WERI-Rb-1 (cell line): ENCODE data around the gene GGT5.
"Not testable (repeated sequence)": the region's sequence is repeated elsewhere in the genome, so short reads cannot be mapped to it uniquely, and the experiment has no call there.

Experiments used
- DNase-seq: peaks from one replicate; pipeline ENCODE4 v3.0.0-alpha.2; 2020
- H3K27ac ChIP-seq: fragments of 250-450 bp; sonication (Bioruptor Pico); 2 replicates; pipeline ENCODE4 v1.5.1; 2020; ENCODE audit warnings: mild to moderate bottlenecking, moderate library complexity
- H3K27me3 ChIP-seq: fragments of 250-450 bp; sonication (Bioruptor Pico); 2 replicates; pipeline ENCODE4 v1.5.1; 2021; ENCODE audit warnings: mild to moderate bottlenecking, low read depth, moderate library complexity; ENCODE audit not compliant: insufficient read depth, severe bottlenecking
- H3K36me3 ChIP-seq: fragments of 250-450 bp; sonication (Bioruptor Pico); 2 replicates; pipeline ENCODE4 v1.5.1; 2020; ENCODE audit warnings: mild to moderate bottlenecking, moderate library complexity
- H3K4me3 ChIP-seq: 2 replicates; pipeline ENCODE4 v1.5.1; 2011; ENCODE audit warnings: low read depth, mild to moderate bottlenecking, control low read depth, low read length
- H3K9me3 ChIP-seq: fragments of 250-450 bp; sonication (Bioruptor Pico); 2 replicates; pipeline ENCODE4 v1.5.1; 2021; ENCODE audit warnings: mild to moderate bottlenecking, moderate library complexity; ENCODE audit not compliant: severe bottlenecking
- TF ChIP-seq, protein P1 (sequence below): IDR thresholded peaks from 2 replicates; pipeline ENCODE4 v1.5.1; 2011; ENCODE audit warnings: low read depth, mild to moderate bottlenecking, control low read depth, inconsistent platforms, low read length

The GGT5 gene

DNA sequence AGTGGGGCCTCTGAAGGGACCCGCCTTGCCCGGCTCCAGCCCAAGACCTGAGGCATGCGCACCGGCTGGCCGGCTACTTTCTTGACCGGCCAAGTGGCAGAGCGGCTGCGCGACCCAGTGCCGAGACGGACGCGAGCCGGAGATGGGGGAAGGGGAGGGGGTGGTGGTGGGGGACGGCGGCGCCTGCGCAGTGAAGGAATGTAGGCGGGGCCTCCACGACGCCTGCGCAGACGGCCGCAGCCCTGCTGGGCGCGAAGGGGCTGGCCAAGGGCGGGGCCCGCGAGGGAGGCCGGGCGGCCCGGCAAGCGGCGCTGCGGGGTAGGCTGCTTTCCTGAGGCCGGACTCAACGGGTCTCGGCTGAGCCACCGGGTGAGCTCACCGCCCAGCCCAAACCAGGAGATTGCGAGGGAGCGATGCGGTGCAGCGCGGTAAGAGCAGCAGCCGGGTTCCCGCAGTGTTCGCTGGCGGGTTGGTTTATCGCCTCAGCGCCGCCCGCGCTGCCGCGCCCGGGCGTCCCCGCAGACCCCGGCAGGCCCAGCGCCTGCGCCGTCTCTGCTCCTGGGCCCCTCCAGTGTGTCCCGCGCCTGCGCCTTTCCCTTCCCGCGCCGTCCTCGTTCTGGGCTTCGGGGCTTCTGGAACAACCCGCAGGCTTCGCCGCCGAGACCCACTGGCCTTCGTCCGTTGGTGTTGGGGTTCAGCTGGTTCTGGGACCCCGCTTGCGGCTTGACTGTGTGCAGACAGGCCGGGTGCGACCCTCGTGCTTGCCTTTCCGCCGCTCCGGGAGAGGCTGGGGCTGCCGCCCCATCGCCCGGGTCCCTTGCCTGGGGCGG, 25.9 kb upstream of the GGT5 start, which contains the start of gene SPECC1L:
Gene SPECC1L (plus strand): TSS at position 276 of the 830 bp plus-strand sequence. CDS start 31,401 bp downstream, outside the sequence.
- TF ChIP-seq, protein P1, sequence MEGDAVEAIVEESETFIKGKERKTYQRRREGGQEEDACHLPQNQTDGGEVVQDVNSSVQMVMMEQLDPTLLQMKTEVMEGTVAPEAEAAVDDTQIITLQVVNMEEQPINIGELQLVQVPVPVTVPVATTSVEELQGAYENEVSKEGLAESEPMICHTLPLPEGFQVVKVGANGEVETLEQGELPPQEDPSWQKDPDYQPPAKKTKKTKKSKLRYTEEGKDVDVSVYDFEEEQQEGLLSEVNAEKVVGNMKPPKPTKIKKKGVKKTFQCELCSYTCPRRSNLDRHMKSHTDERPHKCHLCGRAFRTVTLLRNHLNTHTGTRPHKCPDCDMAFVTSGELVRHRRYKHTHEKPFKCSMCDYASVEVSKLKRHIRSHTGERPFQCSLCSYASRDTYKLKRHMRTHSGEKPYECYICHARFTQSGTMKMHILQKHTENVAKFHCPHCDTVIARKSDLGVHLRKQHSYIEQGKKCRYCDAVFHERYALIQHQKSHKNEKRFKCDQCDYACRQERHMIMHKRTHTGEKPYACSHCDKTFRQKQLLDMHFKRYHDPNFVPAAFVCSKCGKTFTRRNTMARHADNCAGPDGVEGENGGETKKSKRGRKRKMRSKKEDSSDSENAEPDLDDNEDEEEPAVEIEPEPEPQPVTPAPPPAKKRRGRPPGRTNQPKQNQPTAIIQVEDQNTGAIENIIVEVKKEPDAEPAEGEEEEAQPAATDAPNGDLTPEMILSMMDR = peak; percentile 17; the same call in 1 of the 2 replicates
- DNase-seq = peak; percentile 93
- Histone ChIP-seq H3K9me3 (no peaks in the 10 kb centered on the region), H3K27ac (peak within 1 kb of the TSS; percentile 97), H3K36me3 (no peaks in the 10 kb centered on the region), H3K27me3 (no peaks in the 10 kb centered on the region), H3K4me3 (peak within 1 kb of the TSS; percentile 98)

DNA sequence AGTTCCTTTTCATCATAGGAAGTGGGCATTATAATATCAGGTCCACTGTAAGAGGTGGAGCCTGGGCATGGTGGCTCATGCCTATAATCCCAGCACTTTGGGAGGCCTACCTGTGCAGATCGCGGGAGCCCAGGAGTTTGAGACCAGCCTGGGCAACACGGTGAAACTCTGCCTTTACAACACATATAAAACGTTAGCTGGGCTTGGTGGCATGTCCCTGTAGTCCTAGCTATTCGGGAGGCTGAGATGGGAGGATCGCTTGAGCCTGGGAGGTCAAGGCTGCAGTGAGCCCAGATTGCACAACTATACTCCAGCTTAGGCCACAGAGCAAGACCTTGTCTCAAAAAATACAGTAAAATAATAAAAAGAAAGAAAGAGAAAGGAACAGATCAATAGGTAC, 21.6 kb upstream of the GGT5 start:
- not testable (repeated sequence) for H3K4me3 ChIP-seq, H3K36me3 ChIP-seq, H3K27ac ChIP-seq, DNase-seq, H3K9me3 ChIP-seq, H3K27me3 ChIP-seq

DNA sequence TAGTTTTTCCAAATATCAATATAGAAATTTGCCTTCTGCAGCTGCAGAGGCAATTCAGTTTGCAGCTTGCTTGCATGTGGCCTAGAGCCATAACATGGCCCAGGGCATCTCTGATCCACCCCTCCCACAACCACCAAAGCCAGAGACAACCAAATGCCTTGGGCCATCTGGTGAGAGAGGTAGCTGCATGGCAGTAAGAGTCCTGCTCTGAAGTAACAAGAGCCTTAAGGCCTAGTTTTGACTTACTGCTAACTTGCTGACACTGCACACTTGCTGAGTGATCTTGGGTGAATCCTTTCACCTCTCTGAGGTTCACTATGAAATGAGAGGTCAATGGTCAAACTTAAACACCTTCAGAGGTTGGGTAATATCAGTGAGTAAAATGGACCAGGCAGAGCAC, 20.9 kb upstream of the GGT5 start:
- Histone ChIP-seq H3K27me3 (no peaks in the 10 kb centered on the region), H3K9me3 (no peaks in the 10 kb centered on the region), H3K27ac (no peak overlapping the region), H3K36me3 (no peaks in the 10 kb centered on the region), H3K4me3 (no peak overlapping the region)
- no peak for DNase-seq
- TF ChIP-seq, protein P1 = no peak

DNA sequence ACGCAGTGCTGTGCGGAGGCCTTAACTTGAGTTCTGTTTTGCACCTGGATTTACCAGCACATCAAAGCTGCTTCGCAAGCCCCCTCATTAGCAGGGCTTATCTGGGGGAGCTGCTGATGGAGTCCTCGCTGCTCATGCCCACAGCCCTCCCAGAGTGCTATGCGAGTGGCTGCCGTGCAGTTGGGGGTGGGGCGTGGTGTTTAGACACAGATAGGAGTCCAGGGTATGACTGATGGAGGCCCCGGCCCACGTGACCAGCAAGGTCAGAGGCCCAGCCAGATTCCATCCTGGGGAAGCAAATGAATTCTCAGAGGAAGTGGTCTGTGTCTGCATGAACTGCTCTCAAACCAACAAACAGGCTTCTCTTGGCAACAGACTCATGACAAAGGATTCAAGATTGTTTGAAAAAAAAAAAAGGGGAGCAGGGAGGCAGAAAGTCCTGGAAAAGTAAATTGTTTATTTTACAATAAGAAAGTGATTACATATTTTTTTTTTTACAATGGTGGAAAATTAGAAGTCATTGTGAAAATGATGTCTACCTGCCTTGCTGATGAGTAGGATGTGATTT, 19.5 kb upstream of the GGT5 start:
- H3K27me3 ChIP-seq, H3K27ac ChIP-seq, DNase-seq, H3K9me3 ChIP-seq, H3K4me3 ChIP-seq, H3K36me3 ChIP-seq: not testable (repeated sequence)

DNA sequence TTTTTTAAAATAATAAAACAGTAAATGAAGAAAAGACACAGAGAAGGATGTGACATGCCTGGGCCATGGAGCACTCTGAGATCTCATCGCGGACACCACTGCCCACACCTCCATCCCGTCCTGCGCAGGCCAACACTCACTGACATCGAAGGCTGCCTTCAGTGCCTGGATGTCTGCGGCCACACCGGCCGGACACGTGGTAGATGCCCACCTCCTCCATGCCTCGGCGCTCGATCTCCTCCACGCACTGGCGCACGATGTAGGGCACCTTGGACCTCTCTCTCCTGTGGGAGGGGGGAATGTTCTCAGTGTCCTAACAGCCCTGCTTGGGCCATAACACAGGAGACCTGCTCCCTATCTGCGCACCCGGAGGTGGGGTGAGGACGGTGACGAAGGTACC, 18.6 kb upstream of the GGT5 start:
- H3K9me3 ChIP-seq, H3K27ac ChIP-seq, H3K36me3 ChIP-seq, H3K4me3 ChIP-seq, DNase-seq, H3K27me3 ChIP-seq: not testable (repeated sequence)

DNA sequence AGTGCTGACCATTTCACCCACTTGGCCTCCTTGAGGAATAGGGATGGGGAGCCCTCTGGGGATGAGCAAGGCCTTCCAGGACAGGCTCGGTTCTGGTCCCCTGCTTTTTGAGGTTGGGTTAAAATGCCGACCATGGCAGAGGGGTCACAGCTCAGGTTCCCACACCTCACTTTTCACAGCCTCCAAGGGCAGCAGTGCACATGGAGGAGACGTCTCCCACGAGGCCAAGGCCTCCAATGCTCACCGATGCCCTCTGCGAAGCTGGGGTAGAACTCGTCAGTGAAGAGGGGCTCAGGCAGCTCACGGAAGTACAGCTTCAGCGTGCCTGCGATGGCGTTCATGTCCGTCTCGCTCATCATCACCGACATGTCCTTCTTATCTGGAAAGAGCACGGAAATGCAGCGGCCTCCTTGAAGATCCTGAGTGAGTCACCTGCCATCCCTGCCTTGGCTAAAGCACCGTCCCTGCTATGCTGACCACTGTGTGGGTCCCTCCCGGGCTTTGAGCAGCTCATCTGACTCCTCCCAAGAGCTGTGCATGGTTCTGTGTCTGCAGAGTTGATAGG, 17.4 kb upstream of the GGT5 start:
- H3K9me3 ChIP-seq, H3K4me3 ChIP-seq, H3K27ac ChIP-seq, DNase-seq, H3K27me3 ChIP-seq, H3K36me3 ChIP-seq: not testable (repeated sequence)

DNA sequence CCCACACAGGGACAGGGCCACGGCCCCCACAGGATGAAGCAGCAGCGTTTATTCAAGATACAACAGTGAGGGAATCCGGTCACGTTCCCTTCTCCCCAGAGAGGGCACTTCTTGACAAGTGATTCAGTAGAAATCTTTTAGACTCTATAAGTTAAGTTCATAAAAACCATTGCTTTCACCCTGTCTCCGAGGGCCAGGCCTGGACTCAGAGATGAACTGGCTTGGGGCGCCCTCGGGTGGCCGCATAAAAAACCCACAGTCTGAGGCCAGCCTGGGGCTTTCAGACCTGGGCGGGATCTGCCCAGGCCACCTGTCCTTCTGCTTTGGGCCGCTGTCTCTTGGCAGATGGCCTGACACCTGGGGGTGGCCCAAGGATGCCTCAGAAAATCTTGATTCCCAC, 14.6 kb upstream of the GGT5 start:
- TF ChIP-seq, protein P1 = peak; percentile 28; the same call in 1 of the 2 replicates
- H3K27ac ChIP-seq = peak overlapping the region; percentile 68

DNA sequence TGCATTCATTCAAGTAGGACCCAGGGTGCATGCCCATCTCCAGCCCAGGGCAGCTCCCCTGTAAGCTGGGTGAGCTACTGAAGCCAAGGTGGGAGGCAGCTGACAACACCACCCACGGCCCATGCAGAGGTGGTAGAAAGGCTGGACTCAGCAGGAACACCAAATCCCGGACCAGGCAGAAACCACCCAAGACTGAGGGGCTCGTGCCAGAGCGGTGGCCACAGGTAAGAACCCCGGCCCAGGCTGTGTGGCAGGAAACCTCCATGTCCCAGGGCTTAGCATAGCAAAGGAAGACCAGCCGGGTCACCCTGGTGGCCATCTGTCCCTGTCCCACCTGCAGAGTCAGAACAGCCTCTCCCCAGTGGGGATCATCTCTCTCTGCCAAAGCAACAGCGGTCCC, 11.9 kb upstream of the GGT5 start:
- not testable (repeated sequence) for H3K9me3 ChIP-seq, H3K27me3 ChIP-seq, H3K36me3 ChIP-seq, H3K4me3 ChIP-seq, DNase-seq, H3K27ac ChIP-seq

More for the DNA sequence above, 14.6 kb upstream of the GGT5 start:
- H3K36me3 ChIP-seq, H3K9me3 ChIP-seq, H3K4me3 ChIP-seq, H3K27me3 ChIP-seq: not testable (repeated sequence)
- DNase-seq = peak; percentile 83

DNA sequence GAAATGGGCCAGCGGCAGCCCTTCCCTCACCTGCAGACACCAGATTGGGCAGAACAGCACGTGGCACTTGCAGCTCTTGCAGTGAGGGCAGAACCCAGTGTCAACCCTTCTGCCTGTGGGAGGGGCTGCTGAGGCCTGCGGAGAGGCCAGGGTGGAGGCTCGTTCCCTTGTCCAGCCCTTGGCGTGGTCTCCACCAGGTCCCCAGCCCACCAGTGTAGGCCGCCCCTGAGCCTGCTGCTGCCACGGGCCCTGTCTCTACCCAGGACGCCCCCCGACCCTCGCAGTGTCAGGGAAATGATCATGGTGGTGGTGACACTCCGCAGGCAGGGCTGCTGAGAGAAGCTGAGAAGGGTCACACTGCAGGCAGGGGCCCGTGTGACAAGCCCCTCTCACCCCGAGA, 11.3 kb upstream of the GGT5 start:
- H3K27ac ChIP-seq, H3K9me3 ChIP-seq, DNase-seq, H3K36me3 ChIP-seq, H3K27me3 ChIP-seq, H3K4me3 ChIP-seq: not testable (repeated sequence)

DNA sequence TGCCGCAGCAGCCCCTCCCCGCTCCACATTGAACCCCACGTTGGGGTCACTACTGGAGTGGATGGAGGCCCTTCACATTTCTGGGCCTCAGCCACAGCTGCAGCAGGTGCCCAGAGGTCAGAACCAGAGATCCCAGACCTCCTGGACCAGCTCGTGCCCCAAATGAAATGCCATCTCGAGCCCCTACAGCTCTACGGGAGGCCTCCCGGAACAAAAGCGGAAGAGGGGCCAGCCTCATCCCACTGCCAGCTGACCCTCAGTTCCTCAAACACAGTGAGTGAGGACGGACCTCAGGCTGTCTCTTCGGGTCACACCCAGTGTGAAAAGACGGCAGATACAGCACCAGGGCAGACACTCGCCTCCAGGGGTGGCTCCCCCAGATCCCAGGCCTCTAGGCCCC, 8.2 kb upstream of the GGT5 start:
- not testable (repeated sequence) for H3K4me3 ChIP-seq, DNase-seq, H3K36me3 ChIP-seq, H3K27me3 ChIP-seq, H3K27ac ChIP-seq, H3K9me3 ChIP-seq

DNA sequence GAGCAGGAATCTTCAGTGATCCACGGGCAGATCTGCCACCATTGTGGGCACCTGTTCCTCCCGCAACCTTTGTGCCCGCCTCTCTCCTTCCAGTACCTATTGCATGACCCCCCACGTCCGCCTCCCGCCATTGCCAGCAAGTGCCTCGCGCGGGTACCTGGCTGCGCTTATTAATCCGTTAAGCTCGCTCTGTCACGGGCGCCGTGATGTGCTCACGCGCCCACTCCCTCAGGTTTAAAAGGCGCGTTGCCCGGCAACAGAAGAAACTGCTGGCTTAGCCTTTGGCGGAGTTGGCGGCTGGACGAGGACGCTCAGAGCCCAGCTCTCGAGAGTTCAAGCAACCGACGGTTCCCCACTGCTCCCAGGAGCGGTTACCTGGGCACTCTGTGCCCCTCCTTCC, 6.4 kb upstream of the GGT5 start:
- not testable (repeated sequence) for DNase-seq, H3K36me3 ChIP-seq

More for the DNA sequence above, 6.4 kb upstream of the GGT5 start:
- not testable (repeated sequence) for H3K27me3 ChIP-seq, H3K9me3 ChIP-seq, H3K4me3 ChIP-seq, H3K27ac ChIP-seq
